Limb (tissue), 2 donors: ENCODE results near the gene ZSWIM7.
A peak's percentile ranks its signal among the peaks of the same experiment; 100 is the strongest.
"Not testable (repeated sequence)": the region's sequence is repeated elsewhere in the genome, so short reads cannot be mapped to it uniquely, and the experiment has no call there.

Source experiments
- DNase-seq, 2 donors: peaks; one replicate each; pipeline ENCODE4 v3.0.0-alpha.2; 2016; ENCODE audit errors: extremely low spot score in 2 of 2

The ZSWIM7 gene

DNA sequence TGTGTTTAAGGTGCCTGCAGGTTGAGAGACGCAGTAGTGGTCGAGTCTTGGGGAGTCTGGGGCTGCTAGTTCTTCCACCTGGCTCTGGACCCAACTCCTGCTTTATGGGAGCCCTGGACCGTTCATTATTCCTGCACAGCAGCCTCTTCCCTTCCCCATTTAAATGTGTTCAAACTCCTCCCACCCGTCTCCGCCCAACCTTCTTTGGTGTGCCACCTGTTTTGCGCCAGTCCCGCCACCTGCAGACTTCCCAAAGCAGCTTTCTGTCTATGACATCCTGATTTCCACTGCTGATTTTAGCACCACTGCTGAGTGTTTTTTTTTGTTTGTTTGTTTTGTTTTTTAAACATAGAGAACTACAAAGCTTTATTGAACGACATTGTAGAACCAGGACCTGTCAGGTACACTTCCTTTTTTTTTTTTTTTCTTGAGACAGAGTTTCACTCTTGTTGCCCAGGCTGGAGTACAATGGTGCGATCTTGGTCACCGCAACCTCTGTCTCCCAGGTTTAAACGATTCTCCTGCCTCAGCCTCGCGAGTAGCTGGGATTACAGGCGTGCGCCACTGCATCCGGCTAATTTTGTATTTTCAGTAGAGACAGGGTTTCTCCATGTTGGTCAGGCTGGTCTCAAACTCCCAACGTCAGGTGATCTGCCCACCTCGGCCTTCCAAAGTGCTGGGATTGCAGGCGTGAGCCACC lies 41.7 kb downstream of the ZSWIM7 start:
- DNase-seq, result no peak

DNA sequence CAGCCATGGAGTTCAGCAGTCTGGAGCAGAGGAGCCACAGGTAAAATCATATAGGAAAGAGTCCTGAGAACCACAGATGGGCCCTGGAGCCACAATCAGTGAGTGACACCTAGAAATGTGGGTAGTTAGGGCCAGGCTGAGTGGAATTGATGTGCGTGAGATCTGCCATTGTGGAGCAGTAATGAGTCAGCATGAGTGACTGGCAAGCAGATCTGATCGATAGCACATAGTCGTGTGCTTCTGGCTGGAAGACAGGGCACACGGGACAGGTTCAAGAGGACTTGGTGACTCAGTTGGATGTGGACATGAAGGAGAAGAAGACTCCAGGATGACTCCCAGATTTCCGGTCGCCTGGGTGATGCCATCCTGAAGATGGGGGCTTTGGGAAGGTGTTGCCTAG lies 42.3 kb downstream of the ZSWIM7 start:
- DNase-seq, result no peak

DNA sequence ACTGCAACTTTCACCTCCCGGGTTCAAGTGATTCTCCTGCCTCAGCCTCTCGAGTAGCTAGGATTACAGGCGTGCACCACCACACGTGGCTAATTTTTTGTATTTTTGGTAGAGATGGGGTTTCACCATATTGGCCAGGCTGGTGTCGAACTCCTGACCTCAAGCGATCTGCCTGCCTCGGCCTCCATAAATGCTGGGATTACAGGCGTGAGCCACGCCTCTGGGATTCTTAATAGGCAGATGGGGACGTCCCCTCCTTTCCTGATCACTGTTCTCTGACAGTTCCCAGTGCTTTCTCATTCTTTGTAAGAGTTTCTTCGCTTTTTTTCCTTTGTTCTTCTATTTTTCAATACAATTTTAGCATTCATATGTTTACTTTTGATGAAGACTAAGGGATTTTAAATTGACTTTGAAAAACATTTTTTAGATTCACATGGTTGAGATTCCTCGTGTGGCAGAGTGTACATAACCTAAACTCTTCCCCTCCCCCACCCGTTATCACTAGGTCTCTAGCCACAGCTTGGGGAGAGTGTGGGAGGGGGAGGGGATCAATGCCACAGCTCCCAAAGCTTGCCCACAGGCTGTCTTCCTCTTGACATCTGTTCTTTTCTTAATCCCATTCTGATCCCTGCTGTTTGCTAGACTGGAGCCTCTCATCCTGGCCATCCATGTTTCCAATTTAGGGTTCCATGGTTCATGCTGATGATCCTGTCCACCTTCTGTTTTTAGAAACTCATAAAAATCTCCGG lies 43.5 kb downstream of the ZSWIM7 start:
- no peak for DNase-seq

DNA sequence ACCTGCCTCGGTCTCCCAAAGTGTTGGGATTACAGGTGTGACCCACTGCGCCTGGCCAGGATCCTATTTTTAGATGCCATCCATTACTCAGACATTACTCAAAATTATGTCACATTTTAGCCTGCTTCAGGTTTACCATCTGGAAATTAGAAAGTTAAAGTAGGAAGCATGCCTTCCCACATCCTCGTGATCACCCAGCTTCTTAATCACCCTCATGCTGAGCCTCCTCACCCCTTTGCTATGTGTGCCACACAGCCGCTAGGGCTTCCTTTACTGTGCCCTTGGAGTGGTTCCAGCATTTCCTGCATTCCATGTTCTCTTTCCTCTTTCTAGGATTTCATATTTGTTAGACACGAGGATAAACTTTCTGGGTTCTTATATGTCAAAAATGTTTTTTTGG lies 45.3 kb downstream of the ZSWIM7 start:
- DNase-seq, result no peak

DNA sequence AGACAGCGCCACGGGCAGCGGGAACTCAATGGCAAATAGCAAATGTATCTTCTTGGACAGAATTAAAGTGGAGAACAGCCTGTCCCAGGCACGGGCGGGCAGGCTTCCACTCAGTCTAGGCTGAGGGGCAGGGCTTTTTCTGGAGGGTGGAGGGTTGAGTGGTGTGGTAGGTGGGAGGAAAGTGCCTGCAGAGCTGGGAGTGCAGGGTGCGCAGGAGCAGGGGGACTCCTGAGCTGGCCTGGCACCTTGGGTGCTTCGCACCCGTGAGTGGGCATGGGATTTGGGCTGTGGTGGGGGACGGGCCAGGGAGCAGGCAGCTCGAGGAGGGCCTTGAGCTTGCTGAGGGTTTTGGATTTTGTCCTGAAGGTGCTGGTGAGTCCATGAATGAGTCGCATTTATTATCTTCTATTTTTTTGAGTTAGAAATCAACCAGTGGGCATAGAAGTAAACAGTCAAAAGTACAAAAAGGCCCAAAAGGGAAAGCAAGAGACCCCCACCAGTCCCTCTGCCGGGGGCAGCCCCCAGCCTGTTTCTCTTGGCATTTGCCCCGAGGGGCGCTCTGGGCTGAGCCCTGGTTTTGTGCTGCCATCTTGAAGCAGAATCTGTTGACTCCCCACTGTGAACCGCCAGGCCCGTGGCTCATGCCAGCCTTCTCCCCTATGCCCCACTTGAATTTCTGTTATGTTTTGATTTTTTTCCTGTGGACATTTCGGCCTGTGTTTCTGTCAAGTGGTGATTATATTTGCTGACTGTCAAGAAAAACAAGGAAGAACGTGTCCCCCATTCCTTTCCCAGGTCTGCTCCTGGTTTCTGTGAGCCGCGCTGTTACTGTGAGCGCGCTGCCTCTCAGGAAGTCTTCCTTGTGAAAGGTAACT lies 46.4 kb downstream of the ZSWIM7 start:
- no peak for DNase-seq

DNA sequence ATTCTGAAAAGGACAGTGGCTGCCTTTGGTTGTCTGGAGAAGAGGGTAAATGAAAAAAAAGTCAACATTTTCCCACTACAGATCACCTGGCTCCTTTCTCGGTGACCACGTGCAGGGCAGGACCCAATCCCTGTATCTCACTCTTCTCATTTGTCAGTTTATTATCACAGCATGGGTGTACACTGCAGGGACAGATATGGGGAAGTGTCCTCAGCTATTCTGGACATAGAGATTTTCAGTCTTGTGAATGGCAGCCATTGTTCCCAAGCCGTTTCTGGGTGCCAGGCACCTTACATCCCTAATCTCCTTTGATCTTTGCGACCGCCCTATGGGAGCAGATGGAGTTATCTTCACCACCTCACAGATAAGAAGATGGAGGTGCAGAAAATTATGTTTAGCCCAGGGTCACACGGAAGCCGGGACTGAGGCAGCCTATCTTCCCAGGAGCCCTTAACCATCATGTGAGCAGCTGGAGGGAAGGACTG lies 47.4 kb downstream of the ZSWIM7 start:
- DNase-seq, result no peak

DNA sequence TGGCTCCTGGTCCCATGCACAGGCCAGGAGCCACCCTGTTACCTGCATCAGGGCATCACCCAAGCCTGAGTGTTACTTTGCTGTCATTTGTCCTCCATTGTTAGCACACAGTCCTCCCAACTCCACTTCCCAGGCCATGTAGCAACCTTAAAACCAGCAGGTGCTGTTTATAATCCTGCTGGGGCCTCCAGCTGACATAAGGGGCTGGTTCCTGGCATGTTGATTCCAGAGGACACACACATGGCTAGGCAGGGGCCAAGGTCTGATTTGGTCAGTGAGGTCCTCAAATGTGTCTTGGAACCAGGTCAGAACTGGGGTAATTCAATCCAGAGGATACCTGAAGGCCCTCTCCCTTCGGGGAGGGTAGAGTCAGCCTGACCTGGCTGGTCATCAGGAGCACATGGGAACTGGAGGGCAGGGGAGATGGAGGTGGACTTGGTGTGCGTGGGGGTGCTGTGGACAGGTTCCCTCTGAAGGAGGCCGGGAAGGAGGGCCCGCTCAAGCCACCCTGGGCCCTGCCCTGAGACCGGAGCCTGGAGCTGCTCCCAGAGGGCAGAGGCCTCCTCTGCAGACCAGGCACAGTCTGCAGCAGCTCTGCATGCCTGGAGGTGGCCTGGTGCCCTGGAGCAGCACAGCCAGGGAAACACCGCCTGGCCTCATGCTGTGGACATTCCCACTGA lies 48.0 kb downstream of the ZSWIM7 start:
- no peak for DNase-seq

DNA sequence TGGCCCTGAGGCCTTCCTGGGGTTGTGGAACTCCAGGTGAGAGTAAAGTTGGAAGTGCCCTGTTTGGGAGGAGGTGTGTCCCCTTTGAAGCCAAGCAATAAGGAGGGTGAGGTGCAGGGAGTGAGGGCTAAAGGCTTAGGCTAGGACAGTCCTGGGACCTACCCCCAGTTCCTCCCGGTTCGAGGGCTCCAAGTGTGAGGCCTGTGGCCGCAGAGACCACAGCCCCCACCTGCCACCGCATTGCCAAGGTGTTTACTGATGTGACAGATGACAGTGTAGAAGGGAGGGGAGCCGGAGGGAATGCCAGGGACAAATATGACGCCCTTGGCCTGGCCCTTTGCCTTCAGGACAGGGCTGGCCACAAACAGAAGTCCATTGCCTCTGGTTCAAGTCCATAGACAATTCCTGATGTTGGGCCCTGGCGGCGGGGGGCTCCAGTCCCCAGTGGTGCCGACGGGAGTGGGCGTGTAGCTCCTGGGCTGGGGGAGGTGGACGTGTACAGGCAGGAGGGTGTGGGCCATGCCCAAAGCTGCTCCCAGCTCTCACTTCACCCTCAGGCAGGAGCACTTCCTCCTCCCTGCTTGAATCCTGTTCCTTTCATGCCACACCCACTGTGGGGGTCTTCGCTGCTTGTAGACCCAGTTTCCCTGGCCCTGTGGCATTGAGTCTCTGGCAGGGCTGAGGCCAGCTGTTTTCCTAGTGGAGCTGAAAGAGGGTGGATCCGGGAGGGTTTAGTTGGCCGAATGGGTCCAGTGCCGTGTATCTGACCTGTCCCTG lies 51.3 kb downstream of the ZSWIM7 start:
- no peak for DNase-seq

DNA sequence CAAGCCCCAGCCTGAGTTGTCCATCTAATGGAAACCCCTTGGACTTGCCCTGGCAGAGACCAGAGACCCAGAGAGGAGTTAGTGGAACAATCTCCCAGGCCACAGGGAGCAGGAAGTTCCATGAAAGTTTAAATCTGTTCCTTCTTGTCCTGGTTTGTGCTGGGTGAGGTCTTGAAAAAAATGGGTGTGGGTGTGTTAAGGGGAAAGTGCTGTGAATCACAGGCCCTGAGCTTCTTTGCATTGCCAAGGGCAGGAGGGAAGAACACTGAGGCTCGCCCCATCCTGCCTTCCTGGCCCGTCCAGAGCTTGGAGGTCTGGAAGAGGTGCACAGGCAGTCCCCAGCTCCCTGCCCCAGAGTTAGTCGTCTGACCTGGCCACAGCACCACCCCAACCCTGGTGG lies 52.2 kb downstream of the ZSWIM7 start:
- no peak for DNase-seq

DNA sequence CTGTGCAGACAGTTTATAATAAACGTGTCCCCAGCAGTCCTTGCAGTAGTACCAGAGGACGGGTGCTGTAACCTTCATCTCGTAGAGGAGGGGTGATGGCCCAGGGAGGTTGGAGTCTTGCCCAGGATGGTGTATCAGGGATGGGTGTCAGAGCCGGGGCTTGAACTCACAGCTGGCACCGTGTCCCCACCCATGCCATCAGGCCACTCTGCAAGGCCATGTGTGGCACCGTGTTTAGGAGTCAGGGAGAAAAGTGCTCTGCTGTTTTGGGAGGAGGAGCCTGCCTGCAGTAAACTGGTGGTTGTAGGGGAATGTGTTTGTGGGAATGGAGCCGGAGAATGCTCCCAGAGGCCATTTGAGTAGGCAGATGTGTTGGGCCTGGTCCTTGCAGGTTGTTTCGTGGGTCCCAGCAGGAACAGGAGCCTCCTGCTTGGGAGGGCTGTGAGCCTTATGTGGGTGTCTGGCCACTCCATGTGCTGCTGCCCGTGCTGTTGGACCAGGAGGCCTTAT lies 52.8 kb downstream of the ZSWIM7 start:
- DNase-seq, result no peak

DNA sequence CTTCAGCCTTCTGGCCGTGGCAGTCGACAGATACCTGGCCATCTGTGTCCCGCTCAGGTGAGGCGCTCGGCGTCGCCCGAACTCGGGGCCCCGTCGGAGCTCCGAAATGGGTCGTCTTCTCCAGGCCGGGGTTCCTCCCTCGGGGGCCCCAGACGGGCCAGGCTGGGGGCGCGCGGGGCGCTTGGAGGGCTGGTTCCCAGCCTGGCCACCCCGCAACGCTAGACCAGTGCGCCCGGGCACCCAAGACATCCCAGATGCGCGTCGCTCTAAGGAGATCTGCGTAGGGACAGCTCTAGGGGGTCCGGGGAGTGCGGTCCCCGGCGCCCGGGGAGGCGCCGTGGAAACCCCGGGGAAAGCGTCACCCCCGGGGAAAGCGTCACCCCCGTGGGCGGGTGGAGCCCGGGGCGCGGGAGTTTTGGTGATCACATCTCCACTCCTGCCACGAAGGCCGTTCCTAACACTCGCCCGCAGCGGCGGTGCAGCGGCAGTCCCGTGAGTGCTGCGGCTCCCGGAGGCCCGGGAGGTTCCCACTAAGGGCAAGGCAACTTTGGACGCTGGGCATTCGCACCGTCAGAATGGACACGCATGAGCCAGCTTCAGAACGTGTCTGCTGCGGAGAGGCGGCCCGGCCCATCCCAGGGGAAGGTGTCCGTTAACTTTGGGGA lies 53.8 kb downstream of the ZSWIM7 start:
- peak in 1 of 2 donors; percentile 46 for DNase-seq

DNA sequence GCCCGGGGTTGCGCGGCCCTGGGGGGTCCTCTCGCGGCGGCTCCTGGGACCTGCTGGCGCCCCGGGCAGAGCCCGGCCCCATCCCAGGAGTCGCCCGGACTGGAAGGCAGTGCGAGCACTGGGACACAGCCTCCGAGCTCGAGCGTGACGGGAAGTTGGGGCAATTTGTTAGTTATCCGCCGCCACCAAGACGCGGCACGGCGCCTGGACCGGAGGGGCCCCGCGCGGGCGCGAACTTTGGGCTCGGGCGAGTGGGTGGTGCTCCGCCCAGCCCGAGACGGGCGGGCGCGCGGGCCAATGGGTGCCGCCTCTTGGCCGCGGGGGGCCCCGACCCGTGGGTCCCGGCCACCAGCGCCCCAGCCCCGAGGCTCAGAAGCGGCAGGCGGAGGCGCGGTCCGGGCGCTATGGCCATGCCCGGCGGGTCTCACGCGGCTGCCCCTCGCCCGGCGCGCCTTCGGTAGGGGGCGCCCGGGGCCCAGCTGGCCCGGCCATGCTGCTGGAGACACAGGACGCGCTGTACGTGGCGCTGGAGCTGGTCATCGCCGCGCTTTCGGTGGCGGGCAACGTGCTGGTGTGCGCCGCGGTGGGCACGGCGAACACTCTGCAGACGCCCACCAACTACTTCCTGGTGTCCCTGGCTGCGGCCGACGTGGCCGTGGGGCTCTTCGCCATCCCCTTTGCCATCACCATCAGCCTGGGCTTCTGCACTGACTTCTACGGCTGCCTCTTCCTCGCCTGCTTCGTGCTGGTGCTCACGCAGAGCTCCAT lies 54.6 kb downstream of the ZSWIM7 start, which contains the start of gene ADORA2B:
Gene ADORA2B, plus strand, starts transcription at position 372 of the 768 bp plus-strand sequence. Its CDS starts 119 bp downstream, at position 491.
- peak; percentile 30 to 82 for DNase-seq

DNA sequence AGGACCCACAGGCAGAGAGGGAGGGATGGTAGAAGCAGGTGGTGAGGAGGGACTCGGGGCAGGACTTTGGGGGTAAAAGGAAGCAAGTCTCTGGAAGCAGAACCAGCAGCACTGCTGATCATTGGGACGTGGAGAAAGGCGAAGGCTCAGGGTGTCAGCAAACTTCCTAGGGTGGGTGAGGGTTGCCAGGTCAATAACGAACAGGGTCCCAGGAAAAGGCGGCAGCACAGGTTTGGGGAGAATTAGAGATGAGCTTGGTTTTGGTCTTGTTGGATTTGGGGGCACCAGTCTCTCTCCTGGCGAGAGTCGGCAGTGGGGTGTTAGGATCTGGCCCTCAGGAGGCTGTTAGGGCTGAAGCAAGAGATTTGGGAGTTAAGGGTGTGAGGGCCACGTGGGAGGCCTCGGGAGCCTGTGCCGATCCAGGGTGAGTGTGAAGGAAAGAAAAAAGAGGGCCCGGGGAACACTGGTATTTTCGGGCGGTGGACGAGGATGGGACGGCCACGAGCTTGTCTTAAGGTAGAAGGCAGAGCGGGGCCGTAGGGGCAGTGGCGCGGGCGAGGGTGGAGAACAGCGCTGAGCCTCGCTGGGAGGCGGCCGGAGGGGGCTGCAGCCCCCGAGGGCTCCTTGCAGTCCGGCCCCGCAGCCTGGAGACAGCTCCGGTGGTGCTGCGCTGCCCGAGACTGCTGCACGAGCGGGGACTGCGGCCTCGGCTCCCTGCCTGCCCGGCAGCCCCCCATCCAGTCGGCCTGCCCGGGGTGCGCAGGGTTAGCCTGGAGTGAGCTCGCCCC lies 55.3 kb downstream of the ZSWIM7 start:
- DNase-seq, result no peak

DNA sequence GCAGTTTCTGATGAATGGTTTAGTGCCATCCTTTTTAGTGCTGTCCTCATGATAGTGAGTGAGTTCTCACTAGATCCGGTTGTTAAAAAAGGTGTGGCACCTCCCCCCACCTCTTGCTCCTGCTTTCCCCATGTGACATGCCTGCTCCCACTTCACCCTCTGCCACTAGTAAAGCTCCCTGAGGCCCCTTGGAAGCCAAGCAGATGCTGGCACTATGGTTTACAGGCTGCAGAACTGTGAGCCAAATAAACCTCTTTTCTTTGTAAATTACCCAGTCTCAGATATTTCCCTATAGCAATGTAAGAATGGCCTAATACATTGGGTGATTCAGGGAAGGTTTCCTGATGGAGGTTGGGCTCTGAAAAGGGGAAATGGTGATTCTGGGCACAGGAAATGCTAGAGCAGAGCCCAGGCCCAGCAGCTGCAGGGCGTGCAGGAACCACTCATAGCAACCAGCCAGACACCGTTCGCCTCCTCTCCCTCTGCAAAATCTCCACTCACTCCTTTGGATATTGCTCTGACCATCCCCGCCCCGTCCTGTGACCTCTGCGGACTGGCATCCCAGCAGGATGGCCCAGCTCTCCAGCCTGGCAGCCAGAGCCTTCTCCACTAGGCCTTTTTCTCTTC lies 57.2 kb downstream of the ZSWIM7 start:
- no peak for DNase-seq

DNA sequence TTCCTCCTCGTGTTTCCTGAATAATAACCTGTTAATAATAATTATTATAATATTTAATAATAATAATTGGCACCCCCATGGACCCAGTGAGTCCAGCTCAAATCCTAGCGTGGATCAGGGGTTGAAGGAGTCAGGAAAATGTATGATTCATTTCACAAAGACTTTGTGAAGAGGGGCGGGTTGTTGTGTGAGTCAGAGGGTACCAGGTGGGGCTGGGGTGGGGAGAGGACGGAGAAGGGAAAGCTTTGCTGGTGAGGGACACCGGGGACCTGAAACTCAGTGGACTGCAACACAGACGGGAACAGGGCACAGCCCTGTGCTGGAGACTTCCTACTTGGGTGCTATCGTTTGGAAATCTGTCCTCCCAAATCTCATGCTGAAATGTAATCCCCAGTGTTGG lies 57.7 kb downstream of the ZSWIM7 start:
- no peak for DNase-seq

DNA sequence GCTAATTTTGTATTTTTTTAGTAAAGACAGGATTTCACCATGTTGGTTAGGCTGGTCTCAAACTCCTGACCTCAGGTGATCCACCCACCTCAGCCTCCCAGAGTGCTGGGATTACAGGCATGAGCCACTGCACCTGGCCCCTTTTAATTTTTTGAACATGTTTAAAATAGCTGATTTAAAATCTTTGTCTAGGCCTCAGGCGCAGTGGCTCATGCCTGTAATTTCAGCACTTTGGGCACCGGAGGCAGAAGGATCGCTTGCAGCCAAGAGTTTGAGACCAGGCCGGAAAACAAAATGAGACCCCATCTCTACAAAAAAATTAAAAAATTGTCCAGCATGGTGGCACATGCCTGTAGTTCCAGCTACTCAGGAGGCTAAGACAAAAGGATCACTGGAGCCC lies 63.0 kb downstream of the ZSWIM7 start:
- not testable (repeated sequence) for DNase-seq

DNA sequence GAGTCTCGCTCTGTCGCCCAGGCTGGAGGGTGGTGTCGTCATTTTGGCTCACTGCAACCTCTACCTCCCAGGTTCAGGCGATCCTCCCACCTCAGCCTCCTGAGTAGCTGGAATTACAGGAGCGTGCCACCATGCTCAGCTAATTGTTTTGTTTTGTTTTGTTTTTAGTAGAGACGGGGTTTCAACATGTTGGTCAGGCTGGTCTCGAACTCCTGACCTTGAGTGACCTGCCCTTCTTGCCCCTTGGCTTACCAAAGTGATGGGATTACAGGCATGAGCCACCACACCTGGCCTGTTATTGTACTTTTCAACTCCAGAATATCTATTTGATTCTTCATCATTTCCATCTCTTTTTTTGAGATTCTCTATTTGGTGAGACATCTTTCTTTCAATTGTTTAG lies 63.6 kb downstream of the ZSWIM7 start:
- no peak for DNase-seq

DNA sequence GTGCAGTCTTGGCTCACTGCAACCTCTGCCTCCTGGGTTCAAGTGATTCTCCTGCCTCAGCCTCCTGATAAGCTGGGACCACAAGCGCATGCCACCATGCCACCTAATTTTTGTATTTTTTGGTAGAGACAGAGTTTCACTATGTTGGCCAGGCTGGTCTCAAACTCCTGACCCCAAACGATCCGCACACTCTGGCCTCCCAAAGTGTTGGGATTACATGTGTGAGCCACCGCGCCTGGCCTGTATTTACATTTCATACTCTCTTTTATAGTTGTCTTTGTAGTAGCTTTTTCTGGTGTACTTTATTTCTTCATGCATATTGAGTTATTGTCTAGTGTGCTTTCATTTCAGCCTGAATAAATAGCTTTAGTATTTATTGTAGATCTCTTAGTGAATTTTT lies 64.6 kb downstream of the ZSWIM7 start:
- DNase-seq, result no peak
